T-helper 22 cell (primary cell): ENCODE measurements around the gene FBXO9.
"Not testable (repeated sequence)": the region's sequence is repeated elsewhere in the genome, so short reads cannot be mapped to it uniquely, and the experiment has no call there.

ENCODE experiments used
- DNase-seq: peaks from one replicate; pipeline ENCODE4 v3.0.0-alpha.2; 2020; ENCODE audit warnings: low read depth

The FBXO9 gene

DNA sequence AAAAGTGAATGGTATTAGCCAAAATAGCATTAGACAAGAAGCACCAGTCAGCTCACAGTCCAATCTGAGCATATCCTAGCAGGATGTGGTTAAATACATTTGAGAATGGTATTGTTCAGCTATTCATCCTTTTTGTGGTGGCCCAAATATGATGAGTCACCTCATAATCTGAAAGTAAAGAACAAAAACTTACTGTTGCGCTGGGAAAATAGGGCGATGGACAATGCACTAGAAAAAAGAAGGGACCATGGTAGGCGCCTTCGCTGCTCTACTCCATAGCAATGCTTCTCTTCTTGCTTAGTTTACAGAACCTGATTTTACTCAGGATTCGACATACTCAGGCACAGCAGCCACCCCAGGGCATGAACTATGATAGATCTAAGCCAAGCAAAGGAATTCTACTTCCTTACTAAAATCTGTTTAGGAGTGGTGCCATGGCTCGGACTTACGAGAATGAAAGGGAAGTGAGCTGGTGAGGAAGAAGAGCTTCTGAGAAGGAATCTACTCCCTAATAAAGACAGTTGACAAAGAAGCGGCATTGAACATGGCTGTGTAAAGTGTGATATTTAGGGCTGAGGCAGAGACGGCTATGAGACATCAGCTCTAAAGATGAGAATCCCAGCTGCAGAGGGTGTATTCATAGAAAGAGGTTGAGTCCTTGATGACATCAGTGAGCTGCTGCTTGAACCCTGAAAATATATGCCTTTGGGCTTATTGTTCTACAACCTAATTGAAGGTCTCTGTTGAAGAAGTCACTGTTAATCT, 16.6 kb upstream of the FBXO9 start:
- no peak for DNase-seq

DNA sequence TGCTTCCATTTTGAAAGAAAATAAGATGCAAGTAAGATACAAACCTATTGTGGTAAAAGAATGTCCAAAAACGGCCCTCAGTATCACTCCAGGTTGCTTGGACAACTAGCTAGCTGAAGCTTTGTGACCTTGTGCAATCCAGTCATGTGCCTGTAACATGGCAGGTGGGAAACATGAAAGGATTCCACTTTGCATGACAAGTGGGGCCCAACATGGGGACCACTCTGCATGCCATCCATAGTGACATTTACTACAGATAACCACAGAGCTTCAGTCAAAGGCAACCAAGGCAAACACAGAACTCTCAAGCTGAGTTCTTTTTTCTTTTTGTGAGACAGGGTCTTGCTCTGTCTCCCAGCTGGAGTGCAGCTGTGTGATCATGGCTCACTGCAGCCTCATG, 15.8 kb upstream of the FBXO9 start:
- DNase-seq: no peak

DNA sequence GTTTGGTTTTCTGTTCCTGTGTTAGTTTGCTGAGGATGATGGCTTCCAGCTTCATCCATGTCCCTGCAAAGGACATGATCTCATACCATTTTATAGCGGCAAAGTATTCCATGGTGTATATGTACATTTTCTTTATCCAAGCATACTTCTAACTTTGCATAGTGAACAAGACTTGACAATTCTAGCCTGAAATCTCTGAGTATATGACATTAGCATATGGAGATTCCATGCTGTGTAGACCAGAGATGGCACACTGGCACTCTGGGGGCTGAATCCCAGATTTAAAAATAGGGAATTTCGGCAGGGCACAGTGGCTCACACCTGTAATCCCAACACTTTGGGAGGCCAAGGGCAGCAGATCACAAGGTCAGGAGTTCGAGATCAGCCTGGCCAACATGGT, 13.1 kb upstream of the FBXO9 start:
- not testable (repeated sequence) for DNase-seq

DNA sequence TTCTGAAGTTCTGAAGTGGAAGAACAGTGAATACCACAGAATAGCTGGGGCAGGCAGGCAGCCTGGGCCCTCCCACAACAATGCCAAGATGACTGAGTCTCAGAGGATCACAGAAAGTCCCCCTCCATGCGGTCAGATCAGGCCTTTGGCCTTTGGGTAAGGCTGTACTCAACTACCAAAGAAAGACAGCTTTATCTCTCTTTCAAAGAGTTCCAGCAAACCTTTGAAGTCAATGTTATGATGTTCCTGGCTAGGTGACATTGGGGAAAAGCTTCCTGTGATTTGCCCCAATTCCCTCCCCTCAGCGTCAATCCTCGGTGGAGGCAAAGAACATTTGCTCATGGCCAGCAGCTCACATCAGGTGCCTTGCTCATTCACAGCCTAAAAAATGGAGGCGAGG, 10.7 kb upstream of the FBXO9 start:
- DNase-seq: no peak

DNA sequence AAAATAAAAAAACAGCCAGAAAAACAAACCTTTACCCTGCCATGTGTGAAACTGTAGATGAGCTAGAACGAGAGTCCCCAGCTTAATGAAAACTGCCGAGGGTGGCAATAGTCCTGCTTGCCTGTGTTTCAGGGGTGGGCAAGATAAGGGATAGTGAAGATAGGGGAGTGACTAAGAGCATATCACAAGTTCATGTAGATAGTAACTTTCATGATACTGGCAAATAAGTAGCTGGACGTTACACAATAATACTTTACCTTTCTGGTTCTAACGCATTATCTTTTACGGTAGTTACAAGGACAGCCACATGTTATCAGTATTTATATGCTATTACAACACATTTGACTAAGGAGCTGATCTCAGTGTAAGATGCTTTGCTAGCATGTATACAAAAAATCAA, 9.3 kb upstream of the FBXO9 start:
- no peak for DNase-seq

DNA sequence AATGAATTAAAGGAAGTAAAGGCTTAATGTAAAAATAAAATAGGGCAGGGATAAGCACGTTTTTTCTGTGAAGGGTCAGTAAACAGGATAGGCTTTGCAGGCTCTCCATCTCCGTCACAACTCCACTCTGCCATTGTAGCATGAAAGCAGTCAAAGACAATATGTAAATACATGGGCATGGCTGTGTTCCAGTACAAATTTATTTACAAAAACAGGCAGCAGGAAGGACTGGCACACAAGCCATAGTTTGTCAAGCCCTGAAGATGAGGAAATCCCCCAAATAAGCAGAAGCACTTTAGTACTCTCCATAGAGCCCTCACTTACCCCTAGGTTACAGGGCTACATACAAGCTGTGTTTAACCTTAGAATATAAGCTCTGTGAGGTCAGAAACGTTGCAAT, 8.9 kb upstream of the FBXO9 start:
- DNase-seq: no peak

DNA sequence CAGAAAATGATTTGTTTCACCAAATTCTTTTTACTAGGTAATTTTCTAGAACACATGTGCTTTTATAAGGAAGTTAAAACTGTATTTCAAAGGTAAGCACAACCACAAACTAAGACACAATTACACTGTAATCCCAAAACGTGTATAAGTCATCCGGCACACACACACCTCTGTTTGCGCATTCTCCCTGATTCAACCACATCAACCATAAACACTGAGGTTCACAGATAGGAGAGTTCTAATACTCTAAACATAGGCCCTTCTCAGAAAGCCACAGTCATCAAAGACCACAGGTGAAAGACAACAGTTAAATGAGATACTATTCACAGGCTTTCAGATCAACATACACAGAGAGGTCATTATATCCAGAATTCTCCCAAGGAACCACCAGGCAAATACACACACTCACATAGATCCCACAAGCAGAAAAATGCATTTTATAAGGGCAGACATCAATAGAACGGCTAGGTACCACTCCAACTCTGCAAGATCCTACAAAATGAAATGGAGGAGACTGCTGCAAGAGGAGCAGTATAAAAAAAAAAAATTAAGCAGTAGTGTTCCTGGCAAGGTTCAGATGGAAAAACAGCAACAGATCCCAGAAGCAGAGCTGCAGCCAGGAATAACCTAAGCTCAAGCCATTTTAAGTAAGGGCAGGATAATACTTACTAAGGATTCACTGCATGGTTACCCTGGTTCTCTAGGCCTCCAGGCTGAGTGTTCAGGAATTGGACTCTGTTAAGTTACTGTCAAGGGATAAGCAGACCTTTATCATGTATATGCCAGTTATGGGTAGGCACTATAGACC, 6.6 kb upstream of the FBXO9 start:
- no peak for DNase-seq

DNA sequence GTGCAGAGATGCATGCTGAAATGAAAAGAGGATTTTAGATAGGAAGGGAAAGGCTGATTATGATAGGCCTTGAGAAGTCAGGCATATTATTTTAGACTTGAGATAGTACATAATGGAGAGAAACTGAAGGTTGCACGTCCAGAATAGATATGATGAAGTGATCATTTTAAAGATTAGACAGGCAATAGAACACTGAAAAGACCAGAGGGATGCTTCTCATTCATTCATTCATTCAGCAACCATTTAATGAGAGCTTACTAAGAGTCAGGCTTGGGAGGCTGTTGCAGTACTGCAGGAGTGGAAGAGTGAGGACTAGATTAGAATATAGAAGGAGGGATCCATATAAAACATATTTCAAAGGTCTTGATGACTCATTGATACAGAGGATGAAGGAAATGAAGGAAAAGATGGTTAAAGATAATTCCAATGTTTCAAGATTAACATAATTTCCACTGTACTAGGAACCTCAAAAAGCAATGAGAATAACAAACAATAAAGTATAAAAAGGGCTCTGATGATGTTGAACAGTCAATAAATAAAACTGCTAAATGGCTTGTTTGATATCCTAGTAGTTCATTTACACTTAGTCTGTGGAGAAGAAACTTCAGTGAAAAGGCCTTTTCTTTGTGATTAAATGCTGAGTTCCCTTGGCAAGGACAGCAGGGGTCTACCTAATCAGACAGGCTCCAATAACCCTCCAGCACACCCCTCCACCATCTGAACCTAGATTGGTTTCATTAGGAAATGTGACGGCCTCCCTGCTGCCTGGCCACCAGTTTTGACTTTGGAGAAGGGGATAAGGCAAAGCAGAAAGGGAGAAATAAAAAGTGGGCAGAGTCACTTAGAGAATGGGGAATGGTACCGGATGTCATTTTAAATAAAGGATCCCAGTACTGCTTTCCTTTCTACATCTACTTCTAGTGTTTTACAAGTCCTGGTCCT, 5.3 kb upstream of the FBXO9 start:
- no peak for DNase-seq

DNA sequence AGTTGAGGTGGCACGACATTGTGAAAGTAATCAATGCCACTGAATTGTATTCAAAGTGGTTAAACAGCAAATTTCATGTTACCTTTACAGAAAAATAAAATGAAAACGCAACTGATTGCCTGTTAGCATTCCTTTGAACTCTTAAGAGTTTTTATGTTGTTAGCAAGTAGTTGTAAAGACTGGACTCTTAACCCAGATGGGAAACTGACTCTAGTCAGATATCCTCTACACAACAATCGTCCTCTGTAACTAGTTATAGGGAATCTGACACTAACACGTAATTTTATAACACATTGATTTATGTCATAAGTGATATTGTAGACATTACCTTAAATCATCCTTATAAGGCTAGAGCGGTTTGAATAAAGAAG, 3.0 kb upstream of the FBXO9 start:
- no peak for DNase-seq

DNA sequence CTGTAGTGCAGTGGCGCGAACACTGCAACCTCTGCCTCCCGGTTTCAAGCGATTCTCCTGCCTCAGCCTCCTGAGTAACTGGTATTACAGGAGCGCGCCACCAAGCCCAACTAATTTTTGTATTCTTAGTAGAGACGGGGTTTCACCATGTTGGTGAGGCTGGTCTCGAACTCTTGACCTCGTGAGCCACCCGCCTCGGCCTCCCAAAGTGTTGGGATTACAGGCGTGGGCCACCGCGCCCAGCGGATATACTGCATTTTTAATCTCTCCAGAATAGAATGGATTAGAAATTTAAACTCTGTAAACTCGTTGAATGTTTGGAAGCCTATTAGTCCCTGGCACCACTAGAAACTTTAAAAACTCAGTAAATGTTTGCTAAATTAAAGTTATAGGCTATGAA, 949 bp upstream of the FBXO9 start:
- not testable (repeated sequence) for DNase-seq

DNA sequence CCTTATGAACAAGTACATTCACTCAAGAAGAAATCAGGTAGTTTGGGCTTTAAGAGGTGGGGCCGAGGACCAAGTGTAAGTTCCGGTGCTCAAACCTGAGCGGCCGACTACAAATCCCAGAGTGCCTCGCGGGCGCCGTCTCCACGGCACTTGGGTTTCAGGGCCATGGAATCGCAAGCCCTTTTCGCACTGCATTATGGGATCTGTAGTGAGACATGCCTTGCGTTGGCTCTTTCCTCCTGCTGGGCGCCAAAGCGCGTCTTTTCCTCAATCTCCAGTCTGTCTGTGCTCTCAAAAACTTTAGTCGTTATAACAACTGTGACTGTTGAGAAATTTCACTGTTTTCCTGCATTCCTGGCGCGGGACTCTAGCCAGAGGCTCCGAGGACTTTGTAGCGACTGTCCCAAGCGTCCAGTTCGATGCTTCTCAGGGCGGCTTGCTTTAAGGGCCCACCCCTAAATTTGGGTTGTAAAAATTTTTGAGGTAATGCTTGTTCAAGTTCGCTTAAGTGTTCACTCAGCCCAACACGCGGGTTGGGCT, 408 bp upstream of the FBXO9 start:
- DNase-seq: peak; percentile 95

DNA sequence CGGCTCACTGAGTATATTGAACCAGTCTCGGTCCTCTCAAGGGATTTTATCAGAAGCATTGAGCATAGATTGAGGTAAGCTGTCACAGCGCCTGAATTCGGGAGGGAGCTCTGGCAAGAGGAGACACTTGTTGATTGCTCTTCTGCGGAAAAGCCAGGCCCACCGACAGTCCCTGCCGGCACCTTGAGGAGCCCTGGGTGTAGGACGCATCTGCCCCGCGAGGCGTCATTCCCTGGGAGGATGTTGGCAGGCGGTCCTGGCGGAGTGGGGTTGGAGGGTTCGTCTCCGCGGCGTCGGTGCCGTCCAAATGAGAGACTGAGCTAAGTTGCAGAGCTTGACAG, 843 bp downstream of the FBXO9 start:
- no peak for DNase-seq

DNA sequence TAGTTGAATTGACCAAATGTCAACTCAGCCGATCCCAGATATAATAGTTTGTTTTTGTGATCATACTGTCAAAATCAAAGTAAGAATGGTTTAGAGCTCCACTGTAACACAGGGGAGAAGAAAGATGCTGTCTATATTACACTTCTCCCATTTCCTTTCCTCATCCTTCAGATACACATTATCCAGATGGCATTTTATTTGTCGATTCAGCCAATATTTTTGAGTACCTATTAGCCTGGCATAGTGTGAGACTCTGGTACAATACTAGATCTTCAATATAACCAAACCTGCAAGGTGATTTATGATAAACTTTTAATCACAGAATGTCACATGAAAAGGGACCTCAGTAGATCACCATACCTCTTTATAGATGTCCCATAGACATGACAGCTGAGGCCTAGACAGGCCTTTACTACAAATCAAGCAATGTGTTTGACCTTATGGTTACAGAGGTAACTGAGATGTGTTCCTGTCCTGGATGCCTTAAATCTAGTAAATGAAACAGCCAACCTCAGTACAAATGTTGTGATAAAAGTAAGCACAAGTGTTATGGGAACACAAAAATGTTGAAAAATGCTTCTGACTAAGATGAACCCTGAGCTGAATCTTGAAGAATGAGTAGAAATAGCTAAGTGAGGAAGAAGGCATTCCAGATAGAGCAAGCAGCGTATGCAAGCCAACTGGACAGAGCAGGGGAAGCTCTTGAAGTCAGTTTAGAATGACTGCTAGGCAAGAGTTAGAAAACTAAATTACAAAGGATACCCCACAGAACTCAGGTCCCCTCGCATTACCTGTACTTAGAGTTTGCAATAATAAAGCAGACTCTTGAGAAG, 1.9 kb downstream of the FBXO9 start:
- no peak for DNase-seq

DNA sequence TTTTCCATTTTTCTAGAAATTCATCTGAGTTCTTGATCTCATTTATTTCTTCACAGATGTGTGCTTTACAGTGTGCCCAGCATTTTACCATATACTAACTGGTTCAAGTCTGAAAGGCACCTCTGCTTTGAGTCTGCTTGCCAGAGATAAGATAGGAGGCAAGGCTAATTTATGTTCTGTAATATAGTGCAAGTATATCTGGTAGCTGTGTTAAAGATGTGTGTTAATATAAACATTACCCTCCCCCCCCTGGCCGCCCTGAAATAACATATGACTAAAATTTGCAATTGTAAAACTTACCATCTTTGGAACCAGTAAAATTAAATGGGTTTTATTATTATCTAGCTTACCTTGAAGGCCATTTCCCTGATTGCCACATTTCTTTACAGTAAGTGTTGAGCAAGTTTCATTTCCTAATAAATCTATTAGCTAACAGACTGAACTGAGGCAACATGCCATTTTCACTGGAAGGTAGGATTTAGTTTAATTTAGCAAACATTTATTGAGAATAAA, 2.7 kb downstream of the FBXO9 start:
- no peak for DNase-seq

DNA sequence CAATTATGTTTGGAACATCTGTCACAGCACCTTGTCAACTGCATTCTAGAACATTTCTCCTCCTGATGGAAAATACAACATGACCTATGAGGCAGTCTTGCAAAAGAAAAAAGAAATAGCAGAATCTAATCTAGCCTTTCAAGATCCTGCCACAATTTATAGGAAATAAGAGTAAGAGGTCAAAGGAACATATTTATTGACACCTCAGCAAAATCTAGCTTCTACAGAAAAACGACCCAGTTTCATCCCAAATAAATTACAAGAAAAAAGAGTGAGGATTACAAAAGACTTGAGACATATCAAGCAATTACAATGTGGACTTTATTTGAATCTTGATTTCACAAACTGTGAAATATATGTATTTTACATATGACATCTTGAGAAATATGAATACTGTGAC, 4.2 kb downstream of the FBXO9 start:
- no peak for DNase-seq

DNA sequence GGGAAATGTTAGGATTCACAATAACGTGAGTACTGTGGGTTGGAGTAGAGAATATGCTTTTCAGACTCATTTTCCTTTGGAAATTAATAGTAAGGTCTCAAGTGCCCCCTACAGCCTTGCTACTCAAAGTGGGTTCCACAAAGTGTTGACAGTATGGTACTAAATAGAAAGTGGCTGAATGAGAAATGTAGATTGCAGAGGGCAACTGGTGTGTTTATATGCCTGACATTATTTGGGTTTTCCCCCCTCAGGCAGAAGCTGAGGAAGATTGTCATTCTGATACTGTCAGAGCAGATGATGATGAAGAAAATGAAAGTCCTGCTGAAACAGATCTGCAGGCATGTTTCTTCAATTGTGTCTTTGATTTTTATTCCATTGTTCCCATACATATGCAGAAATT, 5.6 kb downstream of the FBXO9 start:
- DNase-seq: no peak

DNA sequence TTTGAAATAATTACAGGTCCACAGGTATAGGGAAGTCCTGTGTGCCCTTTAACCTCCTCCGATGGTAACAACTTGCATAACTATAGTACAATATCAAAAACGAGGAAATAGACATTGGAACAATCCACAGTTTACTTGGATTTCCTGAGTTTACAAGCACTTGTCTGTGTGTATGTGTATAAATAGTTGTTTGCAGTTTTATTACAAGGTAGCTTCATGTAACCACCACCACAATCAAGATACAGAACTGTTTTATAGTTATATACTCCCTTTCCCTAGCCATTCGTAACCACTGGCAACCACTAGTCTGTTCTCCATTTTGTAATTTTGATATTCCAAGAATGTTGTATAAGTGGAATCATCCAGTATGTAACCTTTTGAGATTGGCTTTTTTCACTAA, 9.1 kb downstream of the FBXO9 start:
- DNase-seq: no peak

DNA sequence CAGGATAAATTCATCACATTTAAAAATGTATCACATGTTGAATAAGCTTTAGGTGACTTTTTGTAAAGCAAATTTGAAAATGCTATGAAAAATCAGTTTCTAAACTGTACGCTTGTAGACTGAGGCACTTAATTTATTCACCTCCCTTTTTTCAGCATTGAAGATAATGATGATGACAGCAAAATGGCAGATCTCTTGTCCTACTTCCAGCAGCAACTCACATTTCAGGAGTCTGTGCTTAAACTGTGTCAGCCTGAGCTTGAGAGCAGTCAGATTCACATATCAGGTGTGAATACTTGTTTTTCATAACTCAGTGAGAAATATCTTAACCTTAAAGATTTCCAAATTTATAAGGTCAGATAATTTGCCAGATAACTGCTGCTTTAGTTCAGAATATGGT, 15.6 kb downstream of the FBXO9 start:
- DNase-seq: no peak

DNA sequence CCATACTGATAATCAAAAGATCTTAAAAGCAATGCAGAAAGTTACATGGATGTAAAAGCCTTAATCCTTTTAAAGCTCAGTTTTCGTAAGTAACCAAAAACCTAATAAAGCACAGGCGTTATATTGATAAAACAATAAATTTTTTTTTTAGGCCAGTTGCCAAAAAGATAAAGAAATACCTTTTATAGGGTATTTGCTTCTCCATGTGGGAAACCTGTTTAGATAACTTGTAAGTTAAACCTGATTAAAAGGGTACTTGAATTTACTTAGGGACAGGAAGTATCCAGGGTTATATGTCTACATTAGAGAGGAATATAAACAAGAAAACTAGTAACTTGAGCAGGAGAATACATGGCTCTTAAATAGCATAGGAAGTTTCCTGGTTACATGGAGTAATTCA, 21.1 kb downstream of the FBXO9 start:
- no peak for DNase-seq

DNA sequence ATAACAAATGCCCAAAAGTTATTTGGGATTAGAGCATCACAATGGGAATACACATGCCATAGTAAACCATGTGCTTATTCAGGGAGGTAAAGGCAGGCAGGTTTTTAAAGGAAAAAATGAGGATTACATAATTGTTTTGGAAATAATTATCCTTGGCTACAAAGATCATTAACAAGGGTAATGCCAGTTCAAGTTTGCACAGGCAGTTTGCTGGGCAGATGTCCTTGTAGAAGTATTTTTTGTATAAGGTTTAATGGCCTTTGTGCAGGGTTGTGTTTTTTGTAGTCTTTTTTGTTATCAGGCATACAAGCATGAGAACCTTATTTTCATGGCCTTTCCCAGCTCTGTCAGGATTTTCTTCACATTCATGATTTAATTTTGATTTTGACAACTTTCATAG, 24.7 kb downstream of the FBXO9 start:
- DNase-seq: no peak

DNA sequence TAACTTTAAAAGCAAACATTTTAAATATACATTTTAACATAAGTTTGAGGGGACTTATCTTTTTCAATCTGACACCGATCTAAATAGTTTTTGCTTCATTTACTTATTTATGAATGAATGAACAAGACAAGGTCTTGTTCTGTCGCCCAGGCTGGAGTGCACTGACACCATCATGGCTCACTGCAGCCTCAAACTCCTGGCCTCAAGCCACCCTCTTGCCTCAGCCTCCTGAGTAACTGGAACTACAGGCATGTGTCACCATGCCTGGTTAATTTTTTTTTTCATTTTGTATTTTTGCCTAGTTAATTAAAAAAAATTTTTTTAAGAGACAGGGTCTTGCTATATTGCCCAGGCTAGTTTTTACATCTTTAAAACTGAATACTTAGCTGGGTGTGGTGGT, 25.4 kb downstream of the FBXO9 start:
- DNase-seq: no peak
